Neutrophil (primary cell): ENCODE results near the gene SUPT6H.
A peak's percentile ranks its signal among the peaks of the same experiment; 100 is the strongest.

Source experiments
- H3K27ac ChIP-seq: fragments of 200-600 bp; sonication (generic); 2 replicates; pipeline ENCODE4 v1.5.1; 2016; ENCODE audit warnings: mild to moderate bottlenecking, moderate library complexity
- H3K27me3 ChIP-seq: fragments of 200-600 bp; sonication (generic); 2 replicates; pipeline ENCODE4 v1.6.0; 2016; ENCODE audit warnings: mild to moderate bottlenecking
- H3K36me3 ChIP-seq: fragments of 200-600 bp; sonication (generic); 2 replicates; pipeline ENCODE4 v1.5.1; 2017
- H3K4me1 ChIP-seq, 2 experiments: fragments of 200-600 bp in 1 of 2; sonication (generic) in 1 of 2; 1 replicate in 1 of 2; 2 replicates in 1 of 2; pipeline versions ENCODE4 v1.5.1 to v1.6.1; 2013 to 2016; ENCODE audit warnings: low read depth in 1 of 2, low read length in 1 of 2, mild to moderate bottlenecking in 1 of 2, moderate library complexity in 1 of 2; ENCODE audit not compliant: control insufficient read depth in 1 of 2, insufficient read depth in 1 of 2
- H3K4me3 ChIP-seq, 2 experiments: fragments of 200-600 bp in 1 of 2; sonication (generic) in 1 of 2; 1 replicate in 1 of 2; 2 replicates in 1 of 2; pipeline ENCODE4 v1.5.1; 2013 to 2016; ENCODE audit warnings: low read depth in 1 of 2, low read length in 1 of 2, mild to moderate bottlenecking in 1 of 2, moderate library complexity in 1 of 2
- H3K9me3 ChIP-seq: fragments of 200-600 bp; sonication (generic); 2 replicates; pipeline ENCODE4 v1.5.1; 2016
- CTCF ChIP-seq: fragments of 200-600 bp; sonication (generic); IDR thresholded peaks from 2 replicates; pipeline ENCODE4 v1.5.1; 2016; ENCODE audit warnings: antibody characterized with exemption

SUPT6H gene

GRCh38 chr17:28738680-28739384 lies 76.8 kb downstream of the SUPT6H start:
- Histone ChIP-seq H3K4me1 (peaks cover 18 to 22% of the 10 kb centered on the region in 2 experiments), H3K27ac (no peak overlapping the region)
- no peak for TF ChIP-seq CTCF

GRCh38 chr17:28740406-28741357 lies 78.7 kb downstream of the SUPT6H start:
- H3K27me3 ChIP-seq = peaks cover 36% of the 10 kb centered on the region
- H3K4me3 ChIP-seq = peak overlapping the region in 1 of 2 experiments; percentile 42
- H3K36me3 ChIP-seq = no peaks in the 10 kb centered on the region
- peaks cover 27 to 36% of the 10 kb centered on the region in 2 experiments for H3K4me1 ChIP-seq
- H3K27ac ChIP-seq = no peak overlapping the region
- no peak for TF ChIP-seq CTCF
- no peaks in the 10 kb centered on the region for H3K9me3 ChIP-seq

More at GRCh38 chr17:28738680-28739384, 76.8 kb downstream of the SUPT6H start:
- peaks cover 18% of the 10 kb centered on the region for H3K27me3 ChIP-seq
- no peak overlapping the region for H3K4me3 ChIP-seq
- H3K36me3 ChIP-seq = no peaks in the 10 kb centered on the region
- no peaks in the 10 kb centered on the region for H3K9me3 ChIP-seq

GRCh38 chr17:28741358-28742349 lies 79.6 kb downstream of the SUPT6H start:
- peaks cover 27 to 36% of the 10 kb centered on the region in 2 experiments for H3K4me1 ChIP-seq
- peaks cover 45% of the 10 kb centered on the region for H3K27me3 ChIP-seq
- H3K9me3 ChIP-seq = no peaks in the 10 kb centered on the region
- TF ChIP-seq CTCF = no peak
- H3K36me3 ChIP-seq = no peaks in the 10 kb centered on the region
- peak overlapping the region in 1 of 2 experiments; percentile 42 for H3K4me3 ChIP-seq
- peak overlapping the region; percentile 39 for H3K27ac ChIP-seq

GRCh38 chr17:28743243-28744103 lies 81.5 kb downstream of the SUPT6H start, which contains the start of gene TRAF4:
Gene TRAF4, plus strand, starts transcription at chr17:28744011. Its CDS starts 102 bp downstream, at chr17:28744113.
- no peak for TF ChIP-seq CTCF
- peaks cover 27 to 36% of the 10 kb centered on the region in 2 experiments for H3K4me1 ChIP-seq

More at GRCh38 chr17:28743243-28744103, 81.5 kb downstream of the SUPT6H start, which contains the start of gene TRAF4:
- H3K9me3 ChIP-seq = no peaks in the 10 kb centered on the region
- H3K36me3 ChIP-seq = no peaks in the 10 kb centered on the region
- peak within 1 kb of the TSS; percentile 70 to 97 for H3K4me3 ChIP-seq
- H3K27me3 ChIP-seq = peaks cover 55% of the 10 kb centered on the region
- peak within 1 kb of the TSS; percentile 48 for H3K27ac ChIP-seq
